Measurements from ENCODE around the gene ARMC10. TPM values are rescaled to one million over a fixed set of nuclear protein-coding genes. Genes with fewer than 3 reads are reported as not detected.
A peak's percentile ranks its signal among the peaks of the same experiment; 100 is the strongest.
"Not testable (repeated sequence)": the region's sequence is repeated elsewhere in the genome, so short reads cannot be mapped to it uniquely, and the experiment has no call there.

Gene ARMC10
- polyA plus RNA-seq, 6 donors from 2014 or later, result 29.7 to 53.1 (median 38.6) TPM

DNA sequence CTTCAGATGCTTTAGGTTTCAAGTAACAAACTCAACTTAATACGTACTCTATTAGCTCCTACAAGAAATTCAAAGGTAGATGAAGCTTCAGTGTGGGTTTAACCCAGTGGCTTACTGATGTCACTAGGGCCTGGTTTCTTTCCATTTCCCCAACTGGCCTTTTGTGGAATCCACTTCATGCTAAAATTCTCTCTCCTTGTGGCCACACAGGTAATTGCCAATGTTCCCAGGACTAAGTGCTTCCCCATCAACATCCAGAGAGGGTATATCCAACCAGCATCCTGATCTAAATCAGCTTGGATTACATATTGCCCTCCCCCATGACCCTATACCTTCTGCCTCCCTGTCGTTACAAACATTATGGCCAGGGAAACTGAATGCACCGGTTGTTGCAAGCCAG, 11.0 kb upstream of the ARMC10 start:
- no peaks in the 10 kb centered on the region for H3K4me1 Mint-ChIP-seq
- no peaks in the 10 kb centered on the region for H3K36me3 Mint-ChIP-seq
- H3K27me3 Mint-ChIP-seq, result no peaks in the 10 kb centered on the region

DNA sequence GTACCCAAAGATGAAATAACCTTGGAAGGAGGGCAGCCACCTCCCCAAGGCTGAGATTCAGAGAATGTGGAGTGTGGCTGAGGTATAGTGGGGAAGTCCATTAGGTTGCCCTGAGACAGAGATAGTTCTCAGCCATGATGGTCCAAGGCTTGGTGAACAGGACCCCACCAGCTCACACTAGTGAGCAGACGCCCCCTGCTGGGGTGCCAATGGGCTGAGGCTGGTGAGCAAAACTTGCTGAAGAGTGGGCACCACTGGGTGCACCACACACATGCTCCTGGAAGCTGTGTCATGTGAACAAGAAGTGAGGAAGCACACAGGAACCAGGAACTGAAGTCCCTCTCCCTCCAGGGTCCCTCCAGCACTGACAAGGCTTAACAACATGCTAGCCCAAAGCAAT, 9.3 kb upstream of the ARMC10 start:
- no peaks in the 10 kb centered on the region for H3K4me1 Mint-ChIP-seq
- H3K27ac Mint-ChIP-seq, result no peak overlapping the region
- ATAC-seq (ENCODE audit: low read depth in 2 of 2), result peak; percentile 73 to 77
- H3K4me3 Mint-ChIP-seq, result no peak overlapping the region
- no peaks in the 10 kb centered on the region for H3K9me3 Mint-ChIP-seq
- DNase-seq, result peak; percentile 36
- H3K36me3 Mint-ChIP-seq, result no peaks in the 10 kb centered on the region
- no peaks in the 10 kb centered on the region for H3K27me3 Mint-ChIP-seq

More for the DNA sequence above, 11.0 kb upstream of the ARMC10 start:
- no peak for DNase-seq
- Mint-ChIP-seq H3K4me3 (no peak overlapping the region), H3K9me3 (no peaks in the 10 kb centered on the region), H3K27ac (no peak overlapping the region)
- no peak for ATAC-seq (ENCODE audit: low read depth in 2 of 2)

DNA sequence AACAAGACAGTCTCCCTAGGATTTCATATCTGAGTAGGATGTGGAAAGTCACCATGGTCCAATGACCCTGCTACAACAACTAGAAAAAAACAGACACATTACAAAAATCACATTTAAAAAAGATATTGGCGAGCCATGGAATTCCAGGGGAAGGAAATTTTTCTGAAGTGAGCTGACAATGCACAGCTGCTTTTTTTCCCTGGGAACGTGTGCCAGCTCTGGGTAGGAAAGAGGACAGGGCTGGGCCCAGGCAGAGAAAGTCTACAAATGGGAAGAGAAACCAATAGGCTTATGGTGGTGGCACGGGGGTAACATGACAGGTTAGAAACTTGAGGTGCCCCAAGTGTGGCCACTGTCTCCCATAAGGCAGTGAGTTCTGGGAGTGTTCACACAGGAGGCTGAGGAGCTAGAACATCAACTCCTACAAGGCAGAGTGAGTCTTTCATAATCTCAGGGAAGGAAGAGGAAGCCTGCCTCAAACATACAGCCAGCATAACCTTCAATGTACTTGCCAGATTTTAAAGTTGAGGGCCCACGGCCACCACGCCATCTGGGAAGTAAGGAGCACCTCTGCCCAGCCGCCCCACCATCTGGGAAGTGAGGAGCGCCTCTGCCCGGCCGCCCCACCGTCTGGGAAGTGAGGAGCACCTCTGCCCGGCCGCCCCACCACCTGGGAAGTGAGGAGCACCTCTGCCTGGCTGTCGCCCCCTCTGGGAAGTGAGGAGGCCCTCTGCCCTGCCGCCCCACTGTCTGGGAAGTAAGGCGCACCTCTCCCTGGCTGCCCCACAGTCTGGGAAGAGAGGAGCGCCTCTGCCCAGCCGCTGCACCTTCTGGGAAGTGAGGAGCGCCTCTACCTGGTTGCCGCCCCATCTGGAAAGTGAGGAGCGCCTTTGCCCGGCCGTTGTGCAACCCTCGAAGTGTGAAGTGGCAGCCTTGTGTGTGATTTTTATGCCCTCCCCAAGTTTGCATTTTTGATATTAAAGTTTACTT, 6.2 kb upstream of the ARMC10 start:
- H3K4me1 Mint-ChIP-seq, result peaks cover 1 to 2% (median 2%) of the 10 kb centered on the region in 3 donors

DNA sequence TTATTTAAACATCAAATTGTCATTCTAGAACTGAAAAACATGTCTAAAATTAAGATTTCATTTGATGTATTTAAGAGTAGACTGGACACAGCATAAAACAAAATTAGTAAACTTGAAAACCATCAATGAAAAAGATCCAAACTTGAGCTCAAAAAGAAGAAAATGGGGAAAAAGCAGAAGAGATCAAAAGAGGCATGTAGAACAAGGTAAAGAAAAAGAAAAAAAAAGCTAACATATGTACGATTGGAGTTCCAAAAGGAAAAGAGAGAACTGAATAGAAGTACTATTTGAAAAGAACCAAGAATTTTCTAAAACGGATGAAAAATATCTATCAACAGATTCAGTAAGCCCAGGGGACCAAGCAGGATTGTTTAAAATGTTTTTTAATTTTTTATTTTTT, 3.9 kb upstream of the ARMC10 start:
- no peaks in the 10 kb centered on the region for H3K27me3 Mint-ChIP-seq
- H3K4me1 Mint-ChIP-seq, result peaks cover 18 to 19% (median 18%) of the 10 kb centered on the region in 3 donors
- peak overlapping the region in 1 of 6 donors; percentile 29 for H3K27ac Mint-ChIP-seq
- DNase-seq, result no peak
- ATAC-seq (ENCODE audit: low read depth in 2 of 2), result no peak
- H3K9me3 Mint-ChIP-seq, result no peaks in the 10 kb centered on the region
- H3K4me3 Mint-ChIP-seq, result peak overlapping the region in 1 of 8 donors; percentile 73
- no peaks in the 10 kb centered on the region for H3K36me3 Mint-ChIP-seq

More for the DNA sequence above, 6.2 kb upstream of the ARMC10 start:
- H3K36me3 Mint-ChIP-seq, result no peaks in the 10 kb centered on the region
- H3K9me3 Mint-ChIP-seq, result no peaks in the 10 kb centered on the region
- H3K4me3 Mint-ChIP-seq, result peak overlapping the region in 1 of 8 donors; percentile 1
- DNase-seq (no peak), ATAC-seq (ENCODE audit: low read depth in 2 of 2) (no peak)
- no peak overlapping the region for H3K27ac Mint-ChIP-seq
- H3K27me3 Mint-ChIP-seq, result no peaks in the 10 kb centered on the region

GRCh38 chr7:103073989-103074518, 886 bp upstream of the ARMC10 start:
- no peak for DNase-seq
- H3K4me1 Mint-ChIP-seq, result peaks cover 25 to 35% (median 29%) of the 10 kb centered on the region in 3 donors

GRCh38 chr7:103075337-103075918, 488 bp downstream of the ARMC10 start:
- no peaks in the 10 kb centered on the region for H3K36me3 Mint-ChIP-seq
- H3K4me3 Mint-ChIP-seq, result peak overlapping the region; percentile 89 to 98 (median 96)
- no peaks in the 10 kb centered on the region for H3K27me3 Mint-ChIP-seq
- DNase-seq (no peak), ATAC-seq (ENCODE audit: low read depth in 2 of 2) (peak; percentile 51 to 53)
- peaks cover 25 to 35% (median 29%) of the 10 kb centered on the region in 3 donors for H3K4me1 Mint-ChIP-seq
- no peaks in the 10 kb centered on the region for H3K9me3 Mint-ChIP-seq
- peak overlapping the region; percentile 85 to 98 (median 94) for H3K27ac Mint-ChIP-seq

More at GRCh38 chr7:103073989-103074518, 886 bp upstream of the ARMC10 start:
- no peaks in the 10 kb centered on the region for H3K9me3 Mint-ChIP-seq
- no peak for ATAC-seq (ENCODE audit: low read depth in 2 of 2)
- peak overlapping the region; percentile 89 to 97 (median 92) for H3K4me3 Mint-ChIP-seq
- H3K36me3 Mint-ChIP-seq, result no peaks in the 10 kb centered on the region
- no peaks in the 10 kb centered on the region for H3K27me3 Mint-ChIP-seq
- peak overlapping the region; percentile 92 to 99 (median 98) for H3K27ac Mint-ChIP-seq

GRCh38 chr7:103076764-103077163, 1.8 kb downstream of the ARMC10 start:
- no peak for DNase-seq
- peak overlapping the region in 6 of 8 donors; percentile 60 to 98 (median 94) for H3K4me3 Mint-ChIP-seq
- no peaks in the 10 kb centered on the region for H3K27me3 Mint-ChIP-seq
- no peaks in the 10 kb centered on the region for H3K9me3 Mint-ChIP-seq
- peaks cover 25 to 35% (median 29%) of the 10 kb centered on the region in 3 donors for H3K4me1 Mint-ChIP-seq
- no peak for ATAC-seq (ENCODE audit: low read depth in 2 of 2)
- H3K36me3 Mint-ChIP-seq, result no peaks in the 10 kb centered on the region
- H3K27ac Mint-ChIP-seq, result peak overlapping the region in 1 of 6 donors; percentile 85

GRCh38 chr7:103077318-103077717, 2.4 kb downstream of the ARMC10 start:
- H3K9me3 Mint-ChIP-seq, result no peaks in the 10 kb centered on the region
- peak overlapping the region in 1 of 6 donors; percentile 65 for H3K27ac Mint-ChIP-seq
- ATAC-seq (ENCODE audit: low read depth in 2 of 2), result no peak
- H3K4me1 Mint-ChIP-seq, result peaks cover 25 to 35% (median 29%) of the 10 kb centered on the region in 3 donors
- no peak for DNase-seq
- no peaks in the 10 kb centered on the region for H3K27me3 Mint-ChIP-seq
- H3K36me3 Mint-ChIP-seq, result no peaks in the 10 kb centered on the region
- H3K4me3 Mint-ChIP-seq, result peak overlapping the region in 2 of 8 donors; percentile 25 to 89

DNA sequence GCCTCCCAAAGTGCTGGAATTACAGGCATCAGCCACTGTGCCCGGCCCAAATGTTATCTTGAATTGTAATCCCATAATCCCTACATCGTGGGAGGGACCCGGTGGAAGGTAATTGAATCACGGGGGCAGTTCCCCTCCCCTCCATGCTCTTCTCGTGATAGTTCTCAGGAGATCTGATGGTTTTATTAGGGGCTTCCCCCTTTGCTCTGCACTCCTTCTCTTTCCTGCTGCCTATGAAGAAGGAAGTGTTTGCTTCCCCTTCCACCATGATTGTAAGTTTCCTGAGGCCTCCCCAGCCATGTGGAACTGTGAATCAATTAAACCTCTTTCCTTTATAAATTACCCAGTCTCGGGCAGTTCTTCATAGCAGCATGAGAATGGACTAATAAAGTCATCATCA, 3.3 kb downstream of the ARMC10 start:
- not testable (repeated sequence) for DNase-seq; H3K27me3 Mint-ChIP-seq; H3K9me3 Mint-ChIP-seq; H3K36me3 Mint-ChIP-seq; ATAC-seq (ENCODE audit: low read depth in 2 of 2)
- H3K4me1 Mint-ChIP-seq, result peaks cover 25 to 35% (median 29%) of the 10 kb centered on the region in 3 donors
- H3K27ac Mint-ChIP-seq, result peak overlapping the region in 3 of 6 donors; percentile 54 to 71 (median 69)
- H3K4me3 Mint-ChIP-seq, result peak overlapping the region in 3 of 8 donors; percentile 20 to 65 (median 29)

DNA sequence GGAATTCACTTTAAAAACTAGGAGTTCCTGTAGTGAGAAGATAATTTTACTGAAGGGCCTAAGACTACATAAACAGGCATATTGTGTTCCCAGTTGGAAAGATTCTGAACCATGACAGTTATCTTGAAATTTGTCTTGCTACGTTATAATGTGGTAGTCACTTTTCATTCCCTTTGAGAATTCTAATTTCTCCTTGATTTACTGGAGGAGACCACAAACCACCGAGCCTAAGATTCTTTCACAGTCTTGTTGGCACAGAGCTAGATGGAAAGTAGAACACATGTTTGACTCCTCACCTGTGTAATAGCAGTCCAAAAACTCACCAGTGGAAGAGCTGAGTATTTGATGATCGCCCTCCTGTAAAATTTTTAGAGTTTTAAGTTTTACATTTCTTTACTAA, 4.9 kb downstream of the ARMC10 start:
- Mint-ChIP-seq H3K4me1 (peaks cover 14 to 23% (median 17%) of the 10 kb centered on the region in 3 donors), H3K9me3 (no peaks in the 10 kb centered on the region), H3K27ac (no peak overlapping the region), H3K4me3 (peak overlapping the region in 1 of 8 donors; percentile 33), H3K36me3 (no peaks in the 10 kb centered on the region), H3K27me3 (no peaks in the 10 kb centered on the region)
- DNase-seq (no peak), ATAC-seq (ENCODE audit: low read depth in 2 of 2) (no peak)

- H3K4me3 Mint-ChIP-seq, result no peak overlapping the region
- DNase-seq (no peak), ATAC-seq (ENCODE audit: low read depth in 2 of 2) (no peak)
- peak overlapping the region in 1 of 6 donors; percentile 60 for H3K27ac Mint-ChIP-seq
- H3K9me3 Mint-ChIP-seq, result no peaks in the 10 kb centered on the region
- peaks cover 8 to 17% (median 10%) of the 10 kb centered on the region in 3 donors for H3K4me1 Mint-ChIP-seq
- H3K36me3 Mint-ChIP-seq, result no peaks in the 10 kb centered on the region
- H3K27me3 Mint-ChIP-seq, result no peaks in the 10 kb centered on the region
Measured at GRCh38 chr7:103080923-103081322, 6.0 kb downstream of the ARMC10 start.

DNA sequence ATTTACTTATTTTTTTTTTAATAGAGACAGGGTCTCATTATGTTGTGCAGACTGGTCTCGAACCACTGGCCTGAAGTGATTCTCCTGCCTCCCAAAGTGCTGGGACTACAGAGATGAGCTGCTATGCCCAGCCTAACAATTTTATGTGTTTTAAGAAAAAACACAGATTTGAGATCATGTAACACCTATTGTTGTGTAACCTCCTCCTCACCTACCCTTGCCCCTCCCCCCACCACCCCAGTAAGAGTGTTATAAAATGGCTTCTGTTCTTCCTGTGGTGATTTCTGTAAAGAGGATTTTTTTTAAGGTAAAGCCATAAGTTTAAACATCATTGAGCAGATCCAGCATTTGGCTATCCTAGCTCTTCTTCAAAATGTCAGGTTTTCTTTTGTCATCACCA, 7.6 kb downstream of the ARMC10 start:
- DNase-seq, result no peak
- no peak for ATAC-seq (ENCODE audit: low read depth in 2 of 2)
- H3K9me3 Mint-ChIP-seq, result no peaks in the 10 kb centered on the region
- H3K27me3 Mint-ChIP-seq, result no peaks in the 10 kb centered on the region
- no peak overlapping the region for H3K4me3 Mint-ChIP-seq
- H3K4me1 Mint-ChIP-seq, result peaks cover 6 to 11% (median 10%) of the 10 kb centered on the region in 3 donors
- H3K36me3 Mint-ChIP-seq, result peaks cover 0 to 3% of the 10 kb centered on the region in 2 donors
- no peak overlapping the region for H3K27ac Mint-ChIP-seq

GRCh38 chr7:103083210-103083609, 8.3 kb downstream of the ARMC10 start:
- no peaks in the 10 kb centered on the region for H3K9me3 Mint-ChIP-seq
- H3K4me1 Mint-ChIP-seq, result peaks cover 4 to 5% (median 4%) of the 10 kb centered on the region in 3 donors
- no peak for DNase-seq
- peaks cover 0 to 6% of the 10 kb centered on the region in 2 donors for H3K36me3 Mint-ChIP-seq
- H3K4me3 Mint-ChIP-seq, result no peak overlapping the region
- ATAC-seq (ENCODE audit: low read depth in 2 of 2), result no peak
- H3K27me3 Mint-ChIP-seq, result no peaks in the 10 kb centered on the region
- no peak overlapping the region for H3K27ac Mint-ChIP-seq

Data from naive B cell (primary cell).